ENCODE data around the gene LRP8. TPM values are rescaled to one million over a fixed set of nuclear protein-coding genes. Genes with fewer than 3 reads are reported as not detected.

The LRP8 gene
- total and polyA plus RNA-seq, 2 experiments from 2014 or later: 2.4 to 2.7 TPM

GRCh38 chr1:53270107-53270506 lies 57.8 kb downstream of the LRP8 start:
- H2AFZ ChIP-seq: no peak overlapping the region
- no peak overlapping the region for H3K4me2 ChIP-seq
- H3K27me3 ChIP-seq: no peaks in the 10 kb centered on the region
- WGBS (ENCODE audit: low lambda C conversion rate, missing lambda C conversion rate): 86% methylated on average over 1 of the region's 1 CpG
- no peak overlapping the region for H3K4me3 ChIP-seq
- H3K9me2 ChIP-seq (replicated peaks; ENCODE audit: insufficient read depth): no peaks in the 10 kb centered on the region
- H3K4me1 ChIP-seq (ENCODE audit: insufficient read depth): no peaks in the 10 kb centered on the region
- no peak overlapping the region for H3K27ac ChIP-seq
- no peaks in the 10 kb centered on the region for H3K79me2 ChIP-seq
- DNase-seq (ENCODE audit: low spot score): no peak
- H3K9me3 ChIP-seq (ENCODE audit: low read depth): no peaks in the 10 kb centered on the region
- H3K36me3 ChIP-seq (replicated peaks; ENCODE audit: insufficient read depth, low read depth): no peaks in the 10 kb centered on the region
- no peaks in the 10 kb centered on the region for H4K20me1 ChIP-seq (ENCODE audit: insufficient read depth, poor library complexity, severe bottlenecking)
- TF ChIP-seq CTCF (IDR thresholded peaks at IDR 0.05; ENCODE audit: poor library complexity) (no peak), EZH2 (IDR thresholded peaks at IDR 0.05; ENCODE audit: borderline replicate concordance) (no peak), EZH2phosphoT487 (IDR thresholded peaks at IDR 0.05; ENCODE audit: low read depth, severe bottlenecking, unreplicated experiment) (no peak)

- H3K36me3 ChIP-seq (replicated peaks; ENCODE audit: insufficient read depth, low read depth): no peaks in the 10 kb centered on the region
- no peaks in the 10 kb centered on the region for H4K20me1 ChIP-seq (ENCODE audit: insufficient read depth, poor library complexity, severe bottlenecking)
- no peak overlapping the region for H3K27ac ChIP-seq
- no peaks in the 10 kb centered on the region for H3K9me3 ChIP-seq (ENCODE audit: low read depth)
- no peak overlapping the region for H3K4me2 ChIP-seq
- no peaks in the 10 kb centered on the region for H3K9me2 ChIP-seq (replicated peaks; ENCODE audit: insufficient read depth)
- TF ChIP-seq EZH2 (IDR thresholded peaks at IDR 0.05; ENCODE audit: borderline replicate concordance): no peak
- no peak for TF ChIP-seq CTCF (IDR thresholded peaks at IDR 0.05; ENCODE audit: poor library complexity)
- no peak for TF ChIP-seq EZH2phosphoT487 (IDR thresholded peaks at IDR 0.05; ENCODE audit: low read depth, severe bottlenecking, unreplicated experiment)
- H3K4me3 ChIP-seq: no peak overlapping the region
- H3K4me1 ChIP-seq (ENCODE audit: insufficient read depth): no peaks in the 10 kb centered on the region
- no peaks in the 10 kb centered on the region for H3K79me2 ChIP-seq
- H2AFZ ChIP-seq: no peak overlapping the region
- H3K27me3 ChIP-seq: no peaks in the 10 kb centered on the region
- DNase-seq (ENCODE audit: low spot score): no peak
Measured at GRCh38 chr1:53267761-53268160, 60.1 kb downstream of the LRP8 start.

- Histone ChIP-seq H4K20me1 (ENCODE audit: insufficient read depth, poor library complexity, severe bottlenecking) (no peaks in the 10 kb centered on the region), H3K4me2 (no peak overlapping the region), H2AFZ (no peak overlapping the region), H3K9me2 (replicated peaks; ENCODE audit: insufficient read depth) (no peaks in the 10 kb centered on the region), H3K27ac (no peak overlapping the region), H3K4me3 (no peak overlapping the region), H3K9me3 (ENCODE audit: low read depth) (no peaks in the 10 kb centered on the region), H3K27me3 (no peaks in the 10 kb centered on the region), H3K4me1 (ENCODE audit: insufficient read depth) (no peaks in the 10 kb centered on the region), H3K36me3 (replicated peaks; ENCODE audit: insufficient read depth, low read depth) (no peaks in the 10 kb centered on the region), H3K79me2 (no peaks in the 10 kb centered on the region)
- TF ChIP-seq CTCF (IDR thresholded peaks at IDR 0.05; ENCODE audit: poor library complexity): peak; percentile 24
- no peak for TF ChIP-seq EZH2phosphoT487 (IDR thresholded peaks at IDR 0.05; ENCODE audit: low read depth, severe bottlenecking, unreplicated experiment)
- DNase-seq (ENCODE audit: low spot score): no peak
Measured at GRCh38 chr1:53266038-53266437, 61.8 kb downstream of the LRP8 start.

GRCh38 chr1:53265581-53265980 lies 62.3 kb downstream of the LRP8 start:
- no peaks in the 10 kb centered on the region for H4K20me1 ChIP-seq (ENCODE audit: insufficient read depth, poor library complexity, severe bottlenecking)
- TF ChIP-seq EZH2phosphoT487 (IDR thresholded peaks at IDR 0.05; ENCODE audit: low read depth, severe bottlenecking, unreplicated experiment) (no peak), CTCF (IDR thresholded peaks at IDR 0.05; ENCODE audit: poor library complexity) (no peak), EZH2 (IDR thresholded peaks at IDR 0.05; ENCODE audit: borderline replicate concordance) (no peak)
- no peak overlapping the region for H3K4me2 ChIP-seq
- H3K79me2 ChIP-seq: no peaks in the 10 kb centered on the region
- H3K4me3 ChIP-seq: no peak overlapping the region
- no peaks in the 10 kb centered on the region for H3K9me2 ChIP-seq (replicated peaks; ENCODE audit: insufficient read depth)
- no peak overlapping the region for H3K27ac ChIP-seq
- WGBS (ENCODE audit: low lambda C conversion rate, missing lambda C conversion rate): 97% methylated on average over 4 of the region's 4 CpGs
- H3K4me1 ChIP-seq (ENCODE audit: insufficient read depth): no peaks in the 10 kb centered on the region
- no peaks in the 10 kb centered on the region for H3K9me3 ChIP-seq (ENCODE audit: low read depth)
- no peak for DNase-seq (ENCODE audit: low spot score)
- H2AFZ ChIP-seq: no peak overlapping the region
- no peaks in the 10 kb centered on the region for H3K36me3 ChIP-seq (replicated peaks; ENCODE audit: insufficient read depth, low read depth)
- H3K27me3 ChIP-seq: no peaks in the 10 kb centered on the region

Measured in hepatocyte (in vitro differentiated cells).